ENCODE results near the gene ADAM10. TPM values are rescaled to one million over a fixed set of nuclear protein-coding genes. Genes with fewer than 3 reads are reported as not detected.

ADAM10 gene
- total and polyA plus RNA-seq, 2 of the 4 experiments (the other 2 are of a cell fraction) = 110 to 185 TPM

GRCh38 chr15:58558777-58559176 is 190.7 kb downstream of the ADAM10 start:
- in situ Hi-C loops (cut with MboI; ENCODE audit: low sequenced_read_pairs) (no loop called here), intact Hi-C loops (cut with micrococcal nuclease) (no loop called here), dilution Hi-C loops (cut with HindIII; ENCODE audit: low sequenced_read_pairs, unreplicated experiment) (no loop called here)
- H4K20me1 ChIP-seq (ENCODE audit: insufficient read depth, low read length) = no peaks in the 10 kb centered on the region
- H2AK5ac ChIP-seq (ENCODE audit: low read depth, low read length) = no peak overlapping the region
- H3K18ac ChIP-seq (ENCODE audit: low read depth, low read length) = no peak overlapping the region
- H4K8ac ChIP-seq (ENCODE audit: low read depth in 2 of 2, low read length in 2 of 2) = no peak overlapping the region
- H3K4ac ChIP-seq (ENCODE audit: low read depth, low read length) = no peak overlapping the region
- H2AFZ ChIP-seq (replicated peaks; ENCODE audit: low read length, poor library complexity) = no peak overlapping the region
- no peak overlapping the region for H2BK20ac ChIP-seq (ENCODE audit: low read depth, low read length)
- no peak overlapping the region for H2BK120ac ChIP-seq (ENCODE audit: low read depth, low read length)
- H2BK15ac ChIP-seq (ENCODE audit: low read depth, low read length) = no peak overlapping the region
- H3K56ac ChIP-seq (ENCODE audit: extremely low read depth, insufficient read depth, low read length) = no peak overlapping the region
- no peak overlapping the region for H3K27ac ChIP-seq (ENCODE audit: insufficient read depth, low read length)
- BruUV-seq (replicated peaks) = no TSS peak
- no peak for ATAC-seq (ENCODE audit: low read depth)
- H3K36me3 ChIP-seq (ENCODE audit: control insufficient read depth, insufficient read depth, low read length) = no peaks in the 10 kb centered on the region
- no peak overlapping the region for H3K14ac ChIP-seq (replicated peaks; ENCODE audit: low read depth, low read length)
- H3K4me1 ChIP-seq (ENCODE audit: control insufficient read depth, insufficient read depth, low read length) = no peaks in the 10 kb centered on the region
- no peak overlapping the region for H3K4me2 ChIP-seq (ENCODE audit: low read depth, low read length)
- H3K4me3 ChIP-seq (ENCODE audit: insufficient read depth, low read depth, low read length) = no peak overlapping the region
- no peaks in the 10 kb centered on the region for H3K79me1 ChIP-seq (ENCODE audit: low read depth in 1 of 2, low read length in 2 of 2)
- H3K27me3 ChIP-seq (ENCODE audit: control insufficient read depth, insufficient read depth, low read length) = peaks cover 9% of the 10 kb centered on the region; the same call in 1 of the 2 replicates
- no peak overlapping the region for H3K9ac ChIP-seq (ENCODE audit: low read depth, low read length)
- H3K23ac ChIP-seq (ENCODE audit: low read depth, low read length) = no peak overlapping the region
- H4K5ac ChIP-seq (ENCODE audit: low read depth, low read length) = no peak overlapping the region
- WGBS, 2 experiments (ENCODE audit: extremely low coverage in 2 of 2, insufficient read length in 1 of 2) = no CpG with 5 or more reads among the region's 1 CpG
- H3K9me3 ChIP-seq (ENCODE audit: control insufficient read depth, insufficient read depth, low read length) = no peaks in the 10 kb centered on the region; the same call in 1 of the 2 replicates
- ChIA-PET CTCF (interaction anchor here (0.7 kb wide), 1 partner anchor 13 kb away, joined by 4 read pairs; no protein-coding TSS in a partner anchor), POLR2A (ENCODE audit: unreplicated experiment) (no interaction called here)
- no peak for TF ChIP-seq RFX5 (IDR thresholded peaks at IDR 0.05; ENCODE audit: low read depth, low read length)
- H4K91ac ChIP-seq (ENCODE audit: insufficient read depth, low read depth, low read length) = no peak overlapping the region
- no peak overlapping the region for H2AK9ac ChIP-seq (replicated peaks; ENCODE audit: low read depth, low read length, poor library complexity)
- H2BK5ac ChIP-seq (ENCODE audit: low read depth, low read length, poor library complexity, severe bottlenecking) = no peak overlapping the region
- no peaks in the 10 kb centered on the region for H3K9me1 ChIP-seq (ENCODE audit: insufficient read depth, low read length)
- no peak for DNase-seq
